GM18861 (cell line): ENCODE results near the gene RETREG2.

Source experiments
- ATAC-seq: cut with Tn5 transposase; IDR thresholded peaks from one replicate; pipeline ENCODE4 v1.9.1; 2021; ENCODE audit not compliant: unreplicated experiment

Gene RETREG2

GRCh38 chr2:219213486-219214071 lies 35.5 kb downstream of the RETREG2 start:
- ATAC-seq: no peak

- no peak for ATAC-seq
These were observed 36.1 kb downstream of the RETREG2 start for GRCh38 chr2:219214141-219214540.

- ATAC-seq: no peak
These were observed 36.7 kb downstream of the RETREG2 start for GRCh38 chr2:219214786-219215185.

- no peak for ATAC-seq
These were observed 37.9 kb downstream of the RETREG2 start for GRCh38 chr2:219215871-219216534.

- no peak for ATAC-seq
These were observed 38.5 kb downstream of the RETREG2 start for GRCh38 chr2:219216535-219216915.

GRCh38 chr2:219218217-219218731 lies 40.2 kb downstream of the RETREG2 start:
- ATAC-seq: no peak

- ATAC-seq: peak; percentile 52
These were observed 40.9 kb downstream of the RETREG2 start, which contains the start of gene ABCB6 for GRCh38 chr2:219218732-219219701. Gene ABCB6, minus strand, starts transcription at chr2:219218958. Its CDS starts 285 bp downstream, at chr2:219218673.

GRCh38 chr2:219219784-219220532 lies 41.9 kb downstream of the RETREG2 start:
- ATAC-seq: no peak

GRCh38 chr2:219220652-219221402 lies 42.8 kb downstream of the RETREG2 start:
- no peak for ATAC-seq

- ATAC-seq: no peak
These were observed 44.0 kb downstream of the RETREG2 start for GRCh38 chr2:219221957-219222518.

GRCh38 chr2:219223831-219224610 lies 45.9 kb downstream of the RETREG2 start:
- no peak for ATAC-seq

GRCh38 chr2:219225350-219225749 lies 47.3 kb downstream of the RETREG2 start:
- no peak for ATAC-seq

- ATAC-seq: no peak
These were observed 50.2 kb downstream of the RETREG2 start for GRCh38 chr2:219228041-219228910.

- peak; percentile 4 for ATAC-seq
These were observed 50.8 kb downstream of the RETREG2 start for GRCh38 chr2:219228911-219229304.

- ATAC-seq: peak; percentile 91
These were observed 51.4 kb downstream of the RETREG2 start, which contains the start of the genes ANKZF1 and ATG9A for GRCh38 chr2:219229305-219230058. Gene ANKZF1, plus strand, starts transcription at chr2:219229806. Its CDS starts 452 bp downstream, at chr2:219230258. Gene ATG9A, minus strand, starts transcription at chr2:219229636. Its CDS starts 1,612 bp downstream, at chr2:219228024.

- ATAC-seq: no peak
These were observed 52.0 kb downstream of the RETREG2 start for GRCh38 chr2:219230059-219230540.

- no peak for ATAC-seq
These were observed 56.3 kb downstream of the RETREG2 start for GRCh38 chr2:219234331-219234730.
